ENCODE measurements around the gene ERN1.

- TF ChIP-seq CTCF (IDR thresholded peaks at IDR 0.05) (no peak), POLR2AphosphoS5 (IDR thresholded peaks at IDR 0.05) (no peak), POLR2A (IDR thresholded peaks at IDR 0.05) (no peak)
Observed at GRCh38 chr17:64155129-64155528, 25.2 kb upstream of the ERN1 start.
